Stimulated activated naive CD8-positive, alpha-beta T cell treated with anti-CD3 and anti-CD28 coated beads, Interleukin-15, amount 100 ng/mL, for 72 hours (primary cell): Measurements from ENCODE around the gene CHN2.
"Not testable (repeated sequence)": the region's sequence is repeated elsewhere in the genome, so short reads cannot be mapped to it uniquely, and the experiment has no call there.

Experiments
- ATAC-seq: fragments of 150-1000 bp; cut with Tn5 transposase; 2 replicates; pipeline ENCODE4 v1.10.0; 2021; ENCODE audit warnings: mild to moderate bottlenecking, moderate library complexity
- DNase-seq, 2 donors: peaks; one replicate each; pipeline ENCODE4 v3.0.0; 2021 to 2022
- H3K27ac Mint-ChIP-seq, 2 donors: one replicate each; pipeline ENCODE4 v1.8.0; 2022; ENCODE audit warnings: mild to moderate bottlenecking in 2 of 2, mixed read lengths in 2 of 2, moderate library complexity in 2 of 2
- H3K27me3 Mint-ChIP-seq: one replicate; pipeline ENCODE4 v1.8.0; 2022; ENCODE audit warnings: mixed read lengths
- H3K4me1 Mint-ChIP-seq: one replicate; pipeline ENCODE4 v1.8.0; 2022; ENCODE audit warnings: mild to moderate bottlenecking, mixed read lengths
- H3K4me3 Mint-ChIP-seq, 2 donors: one replicate each; pipeline ENCODE4 v1.8.0; 2022; ENCODE audit warnings: mild to moderate bottlenecking in 2 of 2, mixed read lengths in 2 of 2, moderate library complexity in 1 of 2
- H3K9me3 Mint-ChIP-seq, 2 donors: one replicate each; pipeline ENCODE4 v1.8.0; 2022; ENCODE audit warnings: mixed read lengths in 2 of 2

CHN2 gene

GRCh38 chr7:29199776-29200175 lies 5.2 kb downstream of the CHN2 start:
- no peak overlapping the region for H3K27ac Mint-ChIP-seq

GRCh38 chr7:29202651-29203069 lies 8.1 kb downstream of the CHN2 start:
- Mint-ChIP-seq H3K4me1 (peaks cover 7% of the 10 kb centered on the region), H3K27me3 (peaks cover 34% of the 10 kb centered on the region), H3K9me3 (no peaks in the 10 kb centered on the region), H3K27ac (no peak overlapping the region), H3K4me3 (no peak overlapping the region)
- ATAC-seq (no peak), DNase-seq (no peak)

More at GRCh38 chr7:29199776-29200175, 5.2 kb downstream of the CHN2 start:
- no peaks in the 10 kb centered on the region for H3K9me3 Mint-ChIP-seq
- ATAC-seq: no peak
- DNase-seq: no peak
- H3K27me3 Mint-ChIP-seq: peaks cover 59% of the 10 kb centered on the region
- peaks cover 22% of the 10 kb centered on the region for H3K4me1 Mint-ChIP-seq
- H3K4me3 Mint-ChIP-seq: no peak overlapping the region

DNA sequence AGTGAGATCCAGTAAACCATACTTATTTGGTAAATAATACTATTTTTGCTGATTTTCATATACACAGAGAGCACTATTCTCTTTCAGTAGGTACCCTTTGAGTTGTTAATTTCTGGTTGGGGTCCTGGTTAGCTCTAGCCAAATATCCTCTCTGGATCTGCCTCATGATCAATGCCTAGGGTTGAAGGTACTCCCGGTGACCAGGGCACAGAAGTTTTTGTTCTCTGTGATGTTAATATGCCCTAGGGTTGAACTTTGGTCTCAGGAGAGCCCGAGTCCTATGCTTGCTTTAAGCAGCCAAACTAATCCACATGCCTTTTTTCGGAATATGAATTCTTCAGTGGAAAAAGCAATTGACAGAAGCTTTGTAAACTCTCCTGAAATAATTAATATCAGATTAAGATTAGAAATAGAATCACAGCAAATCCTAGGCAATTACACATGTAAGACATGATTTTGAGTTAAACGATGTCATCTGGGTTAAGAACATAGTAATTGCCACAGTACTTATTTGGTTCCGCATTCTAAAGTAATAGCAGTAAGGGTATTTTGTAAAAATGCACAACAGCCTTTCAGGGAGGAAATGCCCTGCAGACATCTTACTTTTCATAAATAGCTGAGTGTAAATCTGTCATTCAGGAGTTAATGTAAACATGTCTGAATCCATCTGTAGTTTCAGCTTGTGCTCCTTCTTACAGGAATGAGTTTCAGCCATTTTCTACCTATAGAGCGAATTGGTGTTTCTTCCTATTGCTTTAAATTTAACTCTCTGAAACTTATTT lies 10.1 kb downstream of the CHN2 start:
- H3K4me1 Mint-ChIP-seq: peaks cover 19% of the 10 kb centered on the region
- DNase-seq (no peak), ATAC-seq (no peak)
- H3K27ac Mint-ChIP-seq: no peak overlapping the region
- peaks cover 25% of the 10 kb centered on the region for H3K27me3 Mint-ChIP-seq
- H3K4me3 Mint-ChIP-seq: no peak overlapping the region
- no peaks in the 10 kb centered on the region for H3K9me3 Mint-ChIP-seq

- H3K27me3 Mint-ChIP-seq: peaks cover 4% of the 10 kb centered on the region
- no peak overlapping the region for H3K4me3 Mint-ChIP-seq
- H3K4me1 Mint-ChIP-seq: peaks cover 19% of the 10 kb centered on the region
- H3K27ac Mint-ChIP-seq: peak overlapping the region in 1 of 2 donors; percentile 43
- ATAC-seq (peak; percentile 74), DNase-seq (no peak)
- H3K9me3 Mint-ChIP-seq: no peaks in the 10 kb centered on the region
Measured at GRCh38 chr7:29207162-29207801, 12.7 kb downstream of the CHN2 start.

DNA sequence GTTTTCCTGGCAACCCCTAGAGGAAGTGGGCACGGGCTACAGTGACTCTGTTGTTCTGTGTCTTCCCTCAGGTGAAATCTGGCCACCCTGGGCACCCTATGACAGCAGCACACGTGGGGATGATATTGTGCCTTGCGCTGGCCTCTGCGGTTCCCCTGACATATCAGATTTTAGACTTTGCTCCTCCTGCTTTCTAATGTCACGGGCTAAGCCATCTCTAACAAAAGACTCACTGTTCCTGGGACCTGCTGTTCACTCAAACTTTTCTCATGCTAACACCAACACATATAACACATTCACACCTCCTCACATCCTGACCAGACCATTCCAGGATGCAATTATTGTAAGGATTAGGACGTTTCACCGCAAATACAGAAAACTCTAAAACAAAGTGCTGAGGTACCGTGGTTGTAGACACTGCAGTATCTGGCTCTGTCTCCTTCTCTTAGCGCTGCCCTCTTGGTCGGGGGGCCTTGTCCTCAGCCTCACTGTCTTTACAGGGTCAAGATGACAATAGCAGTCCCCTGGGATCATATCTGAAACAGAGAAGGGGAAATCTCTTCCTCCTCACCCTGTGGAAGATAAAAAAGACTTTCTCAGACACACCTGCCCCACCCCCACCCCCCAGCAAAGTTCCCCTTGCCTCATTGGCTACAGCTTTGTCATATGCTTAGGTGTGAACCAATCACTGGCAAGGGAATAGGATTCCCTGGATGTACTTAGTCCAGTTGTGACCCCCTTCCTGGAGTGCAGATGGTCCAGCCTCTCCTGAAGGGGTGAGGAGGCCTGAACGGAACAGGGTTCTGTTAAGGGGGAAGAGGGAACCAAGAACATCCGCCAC lies 14.1 kb downstream of the CHN2 start:
- no peaks in the 10 kb centered on the region for H3K9me3 Mint-ChIP-seq
- H3K4me1 Mint-ChIP-seq: peaks cover 19% of the 10 kb centered on the region
- DNase-seq (no peak), ATAC-seq (peak; percentile 53)
- no peak overlapping the region for H3K4me3 Mint-ChIP-seq
- H3K27me3 Mint-ChIP-seq: no peaks in the 10 kb centered on the region
- no peak overlapping the region for H3K27ac Mint-ChIP-seq

DNA sequence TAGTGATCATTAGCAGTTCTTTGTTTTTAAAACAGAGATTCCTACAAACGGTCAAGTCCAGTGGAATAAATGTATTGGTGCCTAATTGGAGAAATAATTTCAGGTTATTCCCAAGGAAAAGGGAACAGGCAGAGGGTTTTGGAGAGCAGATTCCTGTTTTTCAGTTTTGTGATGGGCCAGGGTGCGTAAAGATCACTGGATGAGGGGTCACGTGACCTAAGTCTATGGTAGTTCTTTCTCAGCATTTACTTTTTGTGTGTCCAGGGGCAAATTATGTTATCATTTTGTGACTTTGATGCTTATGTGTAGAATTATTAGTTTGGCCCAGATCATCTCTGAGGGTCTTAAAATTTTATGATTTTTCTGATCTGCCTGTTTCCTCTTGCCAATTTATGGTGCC lies 15.2 kb downstream of the CHN2 start:
- H3K27ac Mint-ChIP-seq: no peak overlapping the region
- H3K4me1 Mint-ChIP-seq: peaks cover 19% of the 10 kb centered on the region
- H3K27me3 Mint-ChIP-seq: no peaks in the 10 kb centered on the region
- H3K4me3 Mint-ChIP-seq: no peak overlapping the region
- no peak for ATAC-seq
- no peak for DNase-seq
- no peaks in the 10 kb centered on the region for H3K9me3 Mint-ChIP-seq

GRCh38 chr7:29212736-29213135 lies 18.2 kb downstream of the CHN2 start:
- not testable (repeated sequence) for DNase-seq, ATAC-seq, H3K27ac Mint-ChIP-seq, H3K4me3 Mint-ChIP-seq, H3K9me3 Mint-ChIP-seq
- H3K27me3 Mint-ChIP-seq: peaks cover 10% of the 10 kb centered on the region
- H3K4me1 Mint-ChIP-seq: peaks cover 11% of the 10 kb centered on the region

- H3K4me1 Mint-ChIP-seq: no peaks in the 10 kb centered on the region
- ATAC-seq (no peak), DNase-seq (no peak)
- H3K27ac Mint-ChIP-seq: no peak overlapping the region
- peaks cover 10% of the 10 kb centered on the region for H3K27me3 Mint-ChIP-seq
- H3K4me3 Mint-ChIP-seq: no peak overlapping the region
- H3K9me3 Mint-ChIP-seq: no peaks in the 10 kb centered on the region
Measured at GRCh38 chr7:29214056-29214455, 19.5 kb downstream of the CHN2 start.

GRCh38 chr7:29214816-29215215 lies 20.2 kb downstream of the CHN2 start:
- Mint-ChIP-seq H3K4me1 (no peaks in the 10 kb centered on the region), H3K27me3 (peaks cover 10% of the 10 kb centered on the region), H3K4me3 (no peak overlapping the region), H3K9me3 (no peaks in the 10 kb centered on the region), H3K27ac (no peak overlapping the region)
- no peak for DNase-seq
- ATAC-seq: no peak

- Mint-ChIP-seq H3K27me3 (peaks cover 10% of the 10 kb centered on the region), H3K4me1 (no peaks in the 10 kb centered on the region), H3K9me3 (no peaks in the 10 kb centered on the region), H3K4me3 (no peak overlapping the region), H3K27ac (no peak overlapping the region)
- DNase-seq: no peak
- ATAC-seq: no peak
Measured at GRCh38 chr7:29216128-29216527, 21.6 kb downstream of the CHN2 start.

DNA sequence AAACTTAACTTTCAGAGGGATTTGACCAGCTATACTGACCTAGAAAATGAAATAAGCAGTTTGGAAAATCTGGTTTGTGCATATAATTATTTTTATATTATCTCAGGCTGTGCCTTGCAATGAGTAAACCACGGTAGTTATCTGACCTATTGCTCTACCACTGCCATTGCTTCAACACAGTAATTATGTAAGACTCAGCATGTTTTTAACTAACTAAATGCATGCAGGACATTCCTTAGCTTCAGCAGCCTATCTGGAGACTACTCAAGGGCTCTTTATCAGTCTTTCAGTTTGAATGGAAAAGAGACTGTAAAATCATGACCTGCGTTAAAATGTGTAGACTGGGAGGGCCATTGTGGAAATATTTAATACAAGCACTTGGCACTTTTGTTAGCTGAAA lies 22.5 kb downstream of the CHN2 start:
- Mint-ChIP-seq H3K27ac (no peak overlapping the region), H3K4me1 (no peaks in the 10 kb centered on the region), H3K9me3 (no peaks in the 10 kb centered on the region), H3K4me3 (no peak overlapping the region), H3K27me3 (peaks cover 10% of the 10 kb centered on the region)
- DNase-seq (no peak), ATAC-seq (no peak)

GRCh38 chr7:29224726-29225125 lies 30.2 kb downstream of the CHN2 start:
- DNase-seq (no peak), ATAC-seq (no peak)
- no peak overlapping the region for H3K27ac Mint-ChIP-seq
- H3K4me3 Mint-ChIP-seq: no peak overlapping the region
- no peaks in the 10 kb centered on the region for H3K4me1 Mint-ChIP-seq
- H3K9me3 Mint-ChIP-seq: no peaks in the 10 kb centered on the region
- no peaks in the 10 kb centered on the region for H3K27me3 Mint-ChIP-seq

GRCh38 chr7:29228289-29229011 lies 33.9 kb downstream of the CHN2 start:
- H3K4me3 Mint-ChIP-seq: no peak overlapping the region
- no peak for ATAC-seq
- peaks cover 0 to 3% of the 10 kb centered on the region in 2 donors for H3K9me3 Mint-ChIP-seq
- no peak for DNase-seq
- no peaks in the 10 kb centered on the region for H3K27me3 Mint-ChIP-seq
- peaks cover 6% of the 10 kb centered on the region for H3K4me1 Mint-ChIP-seq
- H3K27ac Mint-ChIP-seq: no peak overlapping the region

DNA sequence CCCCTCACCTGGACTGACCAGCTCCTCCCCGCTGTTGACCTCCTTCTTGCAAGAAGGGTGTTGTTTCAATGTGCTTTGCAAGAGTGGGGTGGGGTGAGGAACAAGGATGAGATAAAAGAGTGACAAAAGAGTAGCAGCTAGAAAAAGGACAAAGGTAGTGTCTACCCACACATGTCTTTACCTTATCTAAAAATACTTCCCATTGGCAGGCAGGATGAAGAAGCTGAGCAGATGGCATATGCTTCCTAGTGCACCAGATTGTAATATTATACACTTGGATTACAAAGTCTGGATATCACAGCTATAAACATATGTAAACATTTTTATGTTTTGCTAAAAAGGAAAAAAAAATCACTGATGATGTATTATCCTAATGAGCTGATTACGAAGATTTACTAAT lies 34.5 kb downstream of the CHN2 start:
- no peak for DNase-seq
- peaks cover 0 to 4% of the 10 kb centered on the region in 2 donors for H3K9me3 Mint-ChIP-seq
- ATAC-seq: no peak
- H3K27me3 Mint-ChIP-seq: no peaks in the 10 kb centered on the region
- H3K4me1 Mint-ChIP-seq: peaks cover 8% of the 10 kb centered on the region
- H3K27ac Mint-ChIP-seq: no peak overlapping the region
- no peak overlapping the region for H3K4me3 Mint-ChIP-seq

- H3K4me3 Mint-ChIP-seq: no peak overlapping the region
- peaks cover 15% of the 10 kb centered on the region for H3K4me1 Mint-ChIP-seq
- H3K27ac Mint-ChIP-seq: no peak overlapping the region
- ATAC-seq: no peak
- H3K9me3 Mint-ChIP-seq: peaks cover 0 to 4% of the 10 kb centered on the region in 2 donors
- DNase-seq: no peak
- H3K27me3 Mint-ChIP-seq: peaks cover 2% of the 10 kb centered on the region
Measured at GRCh38 chr7:29229946-29230345, 35.4 kb downstream of the CHN2 start.
